ENCODE measurements around the gene CLCN7. TPM values are rescaled to one million over a fixed set of nuclear protein-coding genes. Genes with fewer than 3 reads are reported as not detected.

CLCN7 gene
- total RNA-seq, 2 experiments from 2014 or later: 31.1 to 62.4 TPM

DNA sequence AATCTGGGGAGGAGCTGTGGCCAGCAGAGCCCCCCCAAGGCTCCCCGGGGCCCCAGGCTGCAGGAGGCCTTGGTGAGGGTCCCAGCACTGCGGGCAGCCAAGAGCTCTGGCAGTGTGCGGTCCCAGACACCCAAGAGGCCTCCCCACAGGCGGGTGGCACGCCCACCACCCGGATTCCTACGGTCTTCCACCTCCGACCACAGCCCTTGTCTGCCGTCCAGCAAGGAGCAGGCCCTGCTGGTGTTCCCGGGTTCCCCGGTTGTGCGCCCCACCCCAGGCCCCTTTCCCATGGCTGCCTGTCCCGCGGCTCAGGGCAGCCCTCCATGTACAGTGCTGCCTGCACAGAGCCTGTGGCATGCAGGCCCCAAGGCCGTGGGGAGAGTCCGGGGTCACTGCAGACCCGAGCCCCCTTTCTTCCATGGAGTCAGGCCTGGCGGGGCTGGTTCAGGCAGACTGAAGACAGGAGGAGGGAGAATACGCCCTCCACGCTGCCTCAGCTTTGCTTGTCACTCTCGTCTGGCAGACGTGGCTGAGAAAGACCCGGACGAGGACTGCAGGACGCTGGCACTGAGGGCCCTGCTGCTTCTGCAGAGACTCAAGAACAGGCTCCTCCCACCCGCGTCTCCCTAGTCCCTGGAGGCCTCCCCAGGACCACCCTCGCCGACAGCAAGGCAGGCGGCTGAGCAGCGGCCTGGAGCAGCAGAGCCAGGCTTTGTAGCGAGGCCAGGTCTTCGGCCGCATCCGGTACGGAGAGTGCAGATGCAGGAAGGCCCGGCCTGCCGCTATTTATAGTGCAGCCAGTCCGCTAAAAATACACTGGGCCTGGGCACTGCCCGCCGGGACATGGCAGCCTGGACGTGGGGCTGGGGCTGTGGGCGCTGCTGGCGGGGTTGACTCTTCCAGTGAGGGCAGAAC lies 34.7 kb upstream of the CLCN7 start:
- H3K9me2 ChIP-seq (ENCODE audit: insufficient read depth, low read length): no peaks in the 10 kb centered on the region
- POLR2A ChIA-PET: no interaction called here
- H3K4me2 ChIP-seq (ENCODE audit: low read length): no peak overlapping the region
- CTCF ChIA-PET (ENCODE audit: unreplicated experiment): no interaction called here
- H3K4me3 ChIP-seq (ENCODE audit: low read depth, low read length, poor library complexity, severe bottlenecking): no peak overlapping the region
- H4K20me1 ChIP-seq (ENCODE audit: insufficient read depth, low read length): no peaks in the 10 kb centered on the region
- BruUV-seq (replicated peaks): no TSS peak
- TF ChIP-seq, protein P1, sequence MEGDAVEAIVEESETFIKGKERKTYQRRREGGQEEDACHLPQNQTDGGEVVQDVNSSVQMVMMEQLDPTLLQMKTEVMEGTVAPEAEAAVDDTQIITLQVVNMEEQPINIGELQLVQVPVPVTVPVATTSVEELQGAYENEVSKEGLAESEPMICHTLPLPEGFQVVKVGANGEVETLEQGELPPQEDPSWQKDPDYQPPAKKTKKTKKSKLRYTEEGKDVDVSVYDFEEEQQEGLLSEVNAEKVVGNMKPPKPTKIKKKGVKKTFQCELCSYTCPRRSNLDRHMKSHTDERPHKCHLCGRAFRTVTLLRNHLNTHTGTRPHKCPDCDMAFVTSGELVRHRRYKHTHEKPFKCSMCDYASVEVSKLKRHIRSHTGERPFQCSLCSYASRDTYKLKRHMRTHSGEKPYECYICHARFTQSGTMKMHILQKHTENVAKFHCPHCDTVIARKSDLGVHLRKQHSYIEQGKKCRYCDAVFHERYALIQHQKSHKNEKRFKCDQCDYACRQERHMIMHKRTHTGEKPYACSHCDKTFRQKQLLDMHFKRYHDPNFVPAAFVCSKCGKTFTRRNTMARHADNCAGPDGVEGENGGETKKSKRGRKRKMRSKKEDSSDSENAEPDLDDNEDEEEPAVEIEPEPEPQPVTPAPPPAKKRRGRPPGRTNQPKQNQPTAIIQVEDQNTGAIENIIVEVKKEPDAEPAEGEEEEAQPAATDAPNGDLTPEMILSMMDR (conservative IDR thresholded peaks at IDR 0.05; ENCODE audit: low read length): no peak
- TF ChIP-seq EZH2phosphoT487 (IDR thresholded peaks at IDR 0.05; ENCODE audit: borderline replicate concordance, low read depth, low read length): no peak
- no peak for DNase-seq (ENCODE audit: low spot score)
- no peaks in the 10 kb centered on the region for H3K4me1 ChIP-seq (ENCODE audit: insufficient read depth, low read length, poor library complexity, severe bottlenecking)
- intact Hi-C loops (cut with micrococcal nuclease; ENCODE audit: unreplicated experiment): no loop called here
- peaks cover 20% of the 10 kb centered on the region for H3K36me3 ChIP-seq (ENCODE audit: insufficient read depth, low read length)
- H3K27ac ChIP-seq (ENCODE audit: low read depth, low read length, poor library complexity, severe bottlenecking): no peak overlapping the region
- H3K9me3 ChIP-seq (ENCODE audit: low read length): no peaks in the 10 kb centered on the region
- no peak overlapping the region for H2AFZ ChIP-seq (ENCODE audit: low read length)
- no peaks in the 10 kb centered on the region for H3K79me2 ChIP-seq (ENCODE audit: insufficient read depth, low read depth, low read length)

DNA sequence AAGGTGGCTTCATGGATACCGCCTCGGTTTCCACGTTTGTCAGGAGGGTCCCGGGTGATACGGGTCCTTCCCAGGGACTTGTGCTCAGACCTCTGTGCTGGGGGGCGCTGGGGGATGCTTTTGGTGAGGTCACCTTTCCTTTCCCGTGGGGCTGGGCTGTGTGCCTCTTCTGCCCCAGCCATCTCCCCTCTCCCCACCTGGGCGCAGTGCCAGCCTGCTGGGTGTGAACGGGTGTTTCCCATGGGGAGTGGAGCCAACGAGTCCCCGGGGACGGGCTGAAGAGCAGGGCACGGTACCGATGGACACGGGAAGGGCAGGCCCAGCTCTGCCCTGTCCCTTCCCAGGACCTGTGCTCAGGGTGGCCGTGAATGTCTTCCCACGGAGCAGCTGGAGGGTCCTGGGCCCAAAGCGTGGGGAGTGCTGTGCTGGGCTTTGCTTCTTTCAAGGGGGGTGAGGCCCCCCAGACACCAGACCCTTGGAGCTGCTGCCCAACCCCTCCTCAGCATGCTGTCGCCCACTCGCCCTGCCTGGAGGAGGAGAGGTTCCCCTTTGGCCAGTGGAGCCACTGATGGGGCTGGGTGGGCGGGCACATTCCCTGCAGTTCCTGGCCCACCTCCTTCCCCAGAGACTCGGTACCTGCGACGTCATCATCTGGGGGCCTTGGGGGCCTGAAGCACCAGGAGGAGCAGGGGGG lies 33.8 kb upstream of the CLCN7 start:
- Histone ChIP-seq H3K4me1 (ENCODE audit: insufficient read depth, low read length, poor library complexity, severe bottlenecking) (no peaks in the 10 kb centered on the region), H3K79me2 (ENCODE audit: insufficient read depth, low read depth, low read length) (no peaks in the 10 kb centered on the region), H3K9me2 (ENCODE audit: insufficient read depth, low read length) (no peaks in the 10 kb centered on the region), H3K4me3 (ENCODE audit: low read depth, low read length, poor library complexity, severe bottlenecking) (no peak overlapping the region), H3K4me2 (ENCODE audit: low read length) (no peak overlapping the region), H3K36me3 (ENCODE audit: insufficient read depth, low read length) (peaks cover 23% of the 10 kb centered on the region), H4K20me1 (ENCODE audit: insufficient read depth, low read length) (no peaks in the 10 kb centered on the region), H3K9me3 (ENCODE audit: low read length) (no peaks in the 10 kb centered on the region), H3K27ac (ENCODE audit: low read depth, low read length, poor library complexity, severe bottlenecking) (no peak overlapping the region), H2AFZ (ENCODE audit: low read length) (no peak overlapping the region)
- BruUV-seq (replicated peaks): no TSS peak
- ChIA-PET POLR2A (no interaction called here), CTCF (ENCODE audit: unreplicated experiment) (no interaction called here)
- intact Hi-C loops (cut with micrococcal nuclease; ENCODE audit: unreplicated experiment): no loop called here
- no peak for TF ChIP-seq EZH2phosphoT487 (IDR thresholded peaks at IDR 0.05; ENCODE audit: borderline replicate concordance, low read depth, low read length)
- TF ChIP-seq, protein P1 (conservative IDR thresholded peaks at IDR 0.05; ENCODE audit: low read length): no peak
- no peak for DNase-seq (ENCODE audit: low spot score)
